ENCODE data around the gene ADAM15.

GRCh38 chr1:155099331-155099730, 48.2 kb downstream of the ADAM15 start:
- no peak for TF ChIP-seq CTCF (IDR thresholded peaks at IDR 0.05)
- no peak for TF ChIP-seq POLR2A (IDR thresholded peaks at IDR 0.05)
- TF ChIP-seq POLR2AphosphoS5 (IDR thresholded peaks at IDR 0.05) = no peak
